ENCODE data around the gene NME5.
"Not testable (repeated sequence)": the region's sequence is repeated elsewhere in the genome, so short reads cannot be mapped to it uniquely, and the experiment has no call there.

NME5 gene

DNA sequence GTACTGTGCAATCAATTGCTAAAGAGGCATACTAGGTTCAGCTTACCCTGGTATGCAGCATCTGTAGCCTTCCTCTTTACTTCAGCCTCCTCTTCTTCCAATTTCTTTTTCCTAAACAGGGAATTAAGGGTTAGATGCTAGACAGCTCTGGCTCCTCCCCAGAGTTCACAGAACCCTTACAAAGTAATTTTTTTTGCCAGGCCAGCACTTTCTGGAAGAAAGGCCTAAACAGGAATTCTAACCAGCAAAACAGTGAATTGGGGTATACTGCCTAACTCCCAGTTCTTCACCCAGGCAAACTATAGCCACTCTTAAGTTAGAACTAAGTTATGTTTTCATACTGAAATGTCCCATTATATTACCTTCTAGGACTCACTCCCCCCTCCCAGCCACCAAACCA lies 31.1 kb upstream of the NME5 start:
- Histone ChIP-seq H3K27ac (ENCODE audit: insufficient read depth, low read length, poor library complexity, severe bottlenecking) (no peak overlapping the region), H3K4me1 (ENCODE audit: control insufficient read depth, insufficient read depth, low read length, poor library complexity, severe bottlenecking) (no peaks in the 10 kb centered on the region), H3K4me3 (ENCODE audit: insufficient read depth, low read depth, low read length, poor library complexity, severe bottlenecking) (no peak overlapping the region), H3K27me3 (replicated peaks; ENCODE audit: control insufficient read depth, insufficient read depth, low read length, poor library complexity, severe bottlenecking) (no peaks in the 10 kb centered on the region), H3K36me3 (ENCODE audit: control insufficient read depth, insufficient read depth, low read length) (peaks cover 80% of the 10 kb centered on the region), H3K9me3 (ENCODE audit: control insufficient read depth, low read length) (no peaks in the 10 kb centered on the region)
- DNase-seq, result no peak

DNA sequence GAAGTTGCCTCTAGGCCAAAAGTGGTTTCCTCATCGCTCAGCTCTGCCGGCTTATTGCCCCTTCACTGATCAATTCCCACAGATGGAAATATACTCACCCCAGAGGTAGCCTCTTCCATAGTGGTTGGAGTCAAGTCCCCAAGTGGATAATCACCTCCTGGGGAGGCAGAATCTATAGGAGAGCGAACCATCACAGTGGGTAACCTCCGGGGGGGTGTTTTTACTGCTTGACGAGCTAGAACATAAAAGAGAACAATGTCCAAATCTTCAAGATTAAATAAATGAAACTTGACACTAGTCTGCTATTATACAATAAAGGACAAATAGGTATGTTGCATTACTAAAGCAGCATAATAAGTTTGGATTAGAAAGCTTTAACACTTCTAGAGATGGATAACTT lies 29.9 kb upstream of the NME5 start:
- H3K36me3 ChIP-seq (ENCODE audit: control insufficient read depth, insufficient read depth, low read length), result peaks cover 86% of the 10 kb centered on the region
- H3K27ac ChIP-seq (ENCODE audit: insufficient read depth, low read length, poor library complexity, severe bottlenecking), result no peak overlapping the region
- H3K4me3 ChIP-seq (ENCODE audit: insufficient read depth, low read depth, low read length, poor library complexity, severe bottlenecking), result no peak overlapping the region
- H3K4me1 ChIP-seq (ENCODE audit: control insufficient read depth, insufficient read depth, low read length, poor library complexity, severe bottlenecking), result no peaks in the 10 kb centered on the region
- DNase-seq, result no peak
- H3K9me3 ChIP-seq (ENCODE audit: control insufficient read depth, low read length), result no peaks in the 10 kb centered on the region
- H3K27me3 ChIP-seq (replicated peaks; ENCODE audit: control insufficient read depth, insufficient read depth, low read length, poor library complexity, severe bottlenecking), result no peaks in the 10 kb centered on the region

- Histone ChIP-seq H3K4me1 (ENCODE audit: control insufficient read depth, insufficient read depth, low read length, poor library complexity, severe bottlenecking) (no peaks in the 10 kb centered on the region), H3K27ac (ENCODE audit: insufficient read depth, low read length, poor library complexity, severe bottlenecking) (no peak overlapping the region), H3K9me3 (ENCODE audit: control insufficient read depth, low read length) (no peaks in the 10 kb centered on the region), H3K4me3 (ENCODE audit: insufficient read depth, low read depth, low read length, poor library complexity, severe bottlenecking) (no peak overlapping the region), H3K36me3 (ENCODE audit: control insufficient read depth, insufficient read depth, low read length) (peaks cover 97% of the 10 kb centered on the region), H3K27me3 (replicated peaks; ENCODE audit: control insufficient read depth, insufficient read depth, low read length, poor library complexity, severe bottlenecking) (no peaks in the 10 kb centered on the region)
- no peak for DNase-seq
These were observed 24.5 kb upstream of the NME5 start for GRCh38 chr5:138163721-138164120.

DNA sequence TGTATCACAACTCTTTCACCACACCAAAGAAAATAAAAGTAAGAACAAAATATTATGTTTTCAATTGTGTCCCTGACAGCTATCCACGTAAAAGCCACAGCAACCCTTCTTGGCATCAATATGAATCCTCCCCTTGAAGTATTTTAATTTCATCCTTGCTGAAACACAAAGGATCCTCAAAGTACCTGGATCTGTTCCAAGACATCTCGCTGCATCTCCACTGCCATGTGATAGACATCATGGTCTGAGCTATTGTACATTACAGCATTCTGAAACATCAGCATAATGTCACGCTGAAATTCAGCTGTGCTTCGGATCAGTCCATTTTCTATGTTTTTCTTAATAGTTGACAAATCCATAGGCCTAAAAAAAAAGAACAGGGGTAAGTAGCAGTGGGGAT lies 21.5 kb upstream of the NME5 start:
- Histone ChIP-seq H3K27ac (ENCODE audit: insufficient read depth, low read length, poor library complexity, severe bottlenecking) (no peak overlapping the region), H3K4me1 (ENCODE audit: control insufficient read depth, insufficient read depth, low read length, poor library complexity, severe bottlenecking) (no peaks in the 10 kb centered on the region), H3K36me3 (ENCODE audit: control insufficient read depth, insufficient read depth, low read length) (peaks cover 81% of the 10 kb centered on the region)

DNA sequence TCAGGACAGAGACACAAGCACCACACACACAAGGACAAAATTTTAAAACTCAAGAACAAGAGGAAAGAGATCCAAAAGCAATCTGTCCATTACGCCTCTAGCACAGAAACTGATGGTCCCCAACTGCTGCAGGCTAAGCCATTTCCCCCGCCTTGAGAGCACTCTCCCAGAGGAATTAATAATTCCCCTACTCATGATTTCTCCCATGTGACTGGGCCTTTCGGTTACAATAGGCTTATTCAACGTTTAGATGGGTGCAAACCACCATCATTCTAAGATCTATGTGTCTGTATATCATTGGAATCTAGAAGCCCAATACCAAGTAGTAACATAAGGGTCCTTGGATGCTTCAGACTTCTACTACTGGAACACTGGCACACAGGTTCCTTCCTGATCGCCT lies 20.4 kb upstream of the NME5 start:
- no peaks in the 10 kb centered on the region for H3K4me1 ChIP-seq (ENCODE audit: control insufficient read depth, insufficient read depth, low read length, poor library complexity, severe bottlenecking)
- H3K27me3 ChIP-seq (replicated peaks; ENCODE audit: control insufficient read depth, insufficient read depth, low read length, poor library complexity, severe bottlenecking), result no peaks in the 10 kb centered on the region
- DNase-seq, result no peak
- peaks cover 71% of the 10 kb centered on the region for H3K36me3 ChIP-seq (ENCODE audit: control insufficient read depth, insufficient read depth, low read length)
- H3K27ac ChIP-seq (ENCODE audit: insufficient read depth, low read length, poor library complexity, severe bottlenecking), result no peak overlapping the region
- no peak overlapping the region for H3K4me3 ChIP-seq (ENCODE audit: insufficient read depth, low read depth, low read length, poor library complexity, severe bottlenecking)
- H3K9me3 ChIP-seq (ENCODE audit: control insufficient read depth, low read length), result no peaks in the 10 kb centered on the region

More for the DNA sequence above, 21.5 kb upstream of the NME5 start:
- H3K9me3 ChIP-seq (ENCODE audit: control insufficient read depth, low read length), result no peaks in the 10 kb centered on the region
- H3K27me3 ChIP-seq (replicated peaks; ENCODE audit: control insufficient read depth, insufficient read depth, low read length, poor library complexity, severe bottlenecking), result no peaks in the 10 kb centered on the region
- no peak for DNase-seq
- H3K4me3 ChIP-seq (ENCODE audit: insufficient read depth, low read depth, low read length, poor library complexity, severe bottlenecking), result no peak overlapping the region

GRCh38 chr5:138157626-138158025 lies 18.4 kb upstream of the NME5 start:
- DNase-seq, result no peak
- H3K4me3 ChIP-seq (ENCODE audit: insufficient read depth, low read depth, low read length, poor library complexity, severe bottlenecking), result no peak overlapping the region
- H3K36me3 ChIP-seq (ENCODE audit: control insufficient read depth, insufficient read depth, low read length), result peaks cover 51% of the 10 kb centered on the region
- no peaks in the 10 kb centered on the region for H3K9me3 ChIP-seq (ENCODE audit: control insufficient read depth, low read length)
- no peaks in the 10 kb centered on the region for H3K27me3 ChIP-seq (replicated peaks; ENCODE audit: control insufficient read depth, insufficient read depth, low read length, poor library complexity, severe bottlenecking)
- no peaks in the 10 kb centered on the region for H3K4me1 ChIP-seq (ENCODE audit: control insufficient read depth, insufficient read depth, low read length, poor library complexity, severe bottlenecking)
- H3K27ac ChIP-seq (ENCODE audit: insufficient read depth, low read length, poor library complexity, severe bottlenecking), result no peak overlapping the region

GRCh38 chr5:138155977-138156376 lies 16.7 kb upstream of the NME5 start:
- H3K4me3 ChIP-seq (ENCODE audit: insufficient read depth, low read depth, low read length, poor library complexity, severe bottlenecking); H3K9me3 ChIP-seq (ENCODE audit: control insufficient read depth, low read length); DNase-seq; H3K27ac ChIP-seq (ENCODE audit: insufficient read depth, low read length, poor library complexity, severe bottlenecking); H3K4me1 ChIP-seq (ENCODE audit: control insufficient read depth, insufficient read depth, low read length, poor library complexity, severe bottlenecking); H3K27me3 ChIP-seq (replicated peaks; ENCODE audit: control insufficient read depth, insufficient read depth, low read length, poor library complexity, severe bottlenecking): not testable (repeated sequence)
- peaks cover 34% of the 10 kb centered on the region for H3K36me3 ChIP-seq (ENCODE audit: control insufficient read depth, insufficient read depth, low read length)

DNA sequence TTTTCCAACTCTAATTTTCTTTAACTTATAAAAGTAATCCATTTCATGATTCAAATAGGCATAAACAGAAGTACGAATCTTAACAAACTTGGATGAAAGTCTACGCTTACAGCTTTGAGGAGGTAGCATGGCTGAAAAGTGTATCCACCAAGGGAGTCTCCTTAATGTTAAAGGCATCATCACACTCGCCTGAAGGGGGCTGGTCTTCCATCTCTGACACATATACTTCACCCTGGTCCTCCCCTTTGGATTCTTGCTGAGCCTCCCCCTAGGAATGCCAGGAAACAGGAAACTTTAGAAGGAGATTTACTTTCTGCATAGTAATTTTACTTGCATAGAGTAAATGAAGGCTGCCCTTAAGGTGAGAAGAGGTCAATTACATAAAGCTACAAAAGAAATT lies 10.3 kb upstream of the NME5 start:
- Histone ChIP-seq H3K36me3 (ENCODE audit: control insufficient read depth, insufficient read depth, low read length) (no peaks in the 10 kb centered on the region), H3K4me3 (ENCODE audit: insufficient read depth, low read depth, low read length, poor library complexity, severe bottlenecking) (no peak overlapping the region), H3K27me3 (replicated peaks; ENCODE audit: control insufficient read depth, insufficient read depth, low read length, poor library complexity, severe bottlenecking) (no peaks in the 10 kb centered on the region), H3K27ac (ENCODE audit: insufficient read depth, low read length, poor library complexity, severe bottlenecking) (no peak overlapping the region), H3K9me3 (ENCODE audit: control insufficient read depth, low read length) (no peaks in the 10 kb centered on the region), H3K4me1 (ENCODE audit: control insufficient read depth, insufficient read depth, low read length, poor library complexity, severe bottlenecking) (no peaks in the 10 kb centered on the region)
- no peak for DNase-seq

GRCh38 chr5:138148811-138149210 lies 9.6 kb upstream of the NME5 start:
- H3K27me3 ChIP-seq (replicated peaks; ENCODE audit: control insufficient read depth, insufficient read depth, low read length, poor library complexity, severe bottlenecking), result no peaks in the 10 kb centered on the region
- DNase-seq, result no peak
- no peak overlapping the region for H3K27ac ChIP-seq (ENCODE audit: insufficient read depth, low read length, poor library complexity, severe bottlenecking)
- H3K9me3 ChIP-seq (ENCODE audit: control insufficient read depth, low read length), result no peaks in the 10 kb centered on the region
- no peak overlapping the region for H3K4me3 ChIP-seq (ENCODE audit: insufficient read depth, low read depth, low read length, poor library complexity, severe bottlenecking)
- H3K4me1 ChIP-seq (ENCODE audit: control insufficient read depth, insufficient read depth, low read length, poor library complexity, severe bottlenecking), result no peaks in the 10 kb centered on the region
- H3K36me3 ChIP-seq (ENCODE audit: control insufficient read depth, insufficient read depth, low read length), result no peaks in the 10 kb centered on the region

- not testable (repeated sequence) for H3K36me3 ChIP-seq (ENCODE audit: control insufficient read depth, insufficient read depth, low read length); H3K4me3 ChIP-seq (ENCODE audit: insufficient read depth, low read depth, low read length, poor library complexity, severe bottlenecking); DNase-seq; H3K9me3 ChIP-seq (ENCODE audit: control insufficient read depth, low read length); H3K27ac ChIP-seq (ENCODE audit: insufficient read depth, low read length, poor library complexity, severe bottlenecking); H3K4me1 ChIP-seq (ENCODE audit: control insufficient read depth, insufficient read depth, low read length, poor library complexity, severe bottlenecking); H3K27me3 ChIP-seq (replicated peaks; ENCODE audit: control insufficient read depth, insufficient read depth, low read length, poor library complexity, severe bottlenecking)
These were observed 4.3 kb upstream of the NME5 start for GRCh38 chr5:138143578-138143977.

- Histone ChIP-seq H3K27ac (ENCODE audit: insufficient read depth, low read length, poor library complexity, severe bottlenecking) (no peak overlapping the region), H3K9me3 (ENCODE audit: control insufficient read depth, low read length) (no peaks in the 10 kb centered on the region), H3K36me3 (ENCODE audit: control insufficient read depth, insufficient read depth, low read length) (no peaks in the 10 kb centered on the region), H3K27me3 (replicated peaks; ENCODE audit: control insufficient read depth, insufficient read depth, low read length, poor library complexity, severe bottlenecking) (no peaks in the 10 kb centered on the region), H3K4me1 (ENCODE audit: control insufficient read depth, insufficient read depth, low read length, poor library complexity, severe bottlenecking) (no peaks in the 10 kb centered on the region), H3K4me3 (ENCODE audit: insufficient read depth, low read depth, low read length, poor library complexity, severe bottlenecking) (no peak overlapping the region)
- no peak for DNase-seq
These were observed 2.5 kb upstream of the NME5 start for GRCh38 chr5:138141734-138142133.

Data from effector memory CD4-positive, alpha-beta T cell (primary cell).